Measurements from ENCODE around the gene KAZN. TPM values are rescaled to one million over a fixed set of nuclear protein-coding genes. Genes with fewer than 3 reads are reported as not detected.

Gene KAZN
- total and polyA plus RNA-seq, 12 donors = 1.1 to 6.5 (median 1.9) TPM

- Histone ChIP-seq H3K27me3 (no peaks in the 10 kb centered on the region), H3K4me1 (peaks cover 0 to 8% (median 0%) of the 10 kb centered on the region in 9 donors), H3K27ac (no peak overlapping the region), H3K9me3 (no peaks in the 10 kb centered on the region), H3K4me3 (no peak overlapping the region), H3K36me3 (no peaks in the 10 kb centered on the region)
- ATAC-seq (peak in 7 of 8 donors; percentile 28 to 70 (median 60)), DNase-seq (peak; percentile 23 to 33)
- TF ChIP-seq, protein P1, sequence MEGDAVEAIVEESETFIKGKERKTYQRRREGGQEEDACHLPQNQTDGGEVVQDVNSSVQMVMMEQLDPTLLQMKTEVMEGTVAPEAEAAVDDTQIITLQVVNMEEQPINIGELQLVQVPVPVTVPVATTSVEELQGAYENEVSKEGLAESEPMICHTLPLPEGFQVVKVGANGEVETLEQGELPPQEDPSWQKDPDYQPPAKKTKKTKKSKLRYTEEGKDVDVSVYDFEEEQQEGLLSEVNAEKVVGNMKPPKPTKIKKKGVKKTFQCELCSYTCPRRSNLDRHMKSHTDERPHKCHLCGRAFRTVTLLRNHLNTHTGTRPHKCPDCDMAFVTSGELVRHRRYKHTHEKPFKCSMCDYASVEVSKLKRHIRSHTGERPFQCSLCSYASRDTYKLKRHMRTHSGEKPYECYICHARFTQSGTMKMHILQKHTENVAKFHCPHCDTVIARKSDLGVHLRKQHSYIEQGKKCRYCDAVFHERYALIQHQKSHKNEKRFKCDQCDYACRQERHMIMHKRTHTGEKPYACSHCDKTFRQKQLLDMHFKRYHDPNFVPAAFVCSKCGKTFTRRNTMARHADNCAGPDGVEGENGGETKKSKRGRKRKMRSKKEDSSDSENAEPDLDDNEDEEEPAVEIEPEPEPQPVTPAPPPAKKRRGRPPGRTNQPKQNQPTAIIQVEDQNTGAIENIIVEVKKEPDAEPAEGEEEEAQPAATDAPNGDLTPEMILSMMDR (IDR thresholded peaks at IDR 0.05) = no peak
- 56 to 63% methylated on average over 6 of the region's 6 CpGs for WGBS, 2 donors
- intact Hi-C loops (cut with DNase I) = loop anchor here in 6 of 10 donors (2.0 to 10.0 kb wide), 7 partner anchors 101 to 913 kb away; no protein-coding TSS in a partner anchor
Observed at GRCh38 chr1:15028102-15028501, 429.6 kb downstream of the KAZN start.

DNA sequence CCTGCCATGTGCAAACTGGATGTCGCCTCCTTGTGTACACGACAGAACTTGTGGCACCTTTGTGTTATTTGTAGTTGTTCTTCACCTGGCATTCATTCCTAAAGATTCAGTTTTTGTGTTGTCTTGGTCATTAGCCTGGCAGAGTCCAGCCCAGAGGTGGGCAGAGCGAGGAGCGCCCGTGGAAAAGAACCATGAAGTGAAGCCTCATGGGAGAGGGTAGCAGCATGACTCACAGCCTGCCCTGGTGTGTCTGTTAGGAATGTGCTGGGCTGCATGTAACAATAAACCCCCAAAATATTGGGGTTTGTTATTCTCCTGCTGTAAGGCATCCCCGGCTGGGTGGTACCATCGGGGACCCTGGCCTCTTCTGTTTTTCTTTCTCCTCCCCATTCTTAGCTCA is 430.1 kb downstream of the KAZN start:
- H3K4me3 ChIP-seq = no peak overlapping the region
- no peaks in the 10 kb centered on the region for H3K36me3 ChIP-seq
- TF ChIP-seq, protein P1 (IDR thresholded peaks at IDR 0.05) = no peak
- H3K4me1 ChIP-seq = peaks cover 0 to 7% (median 0%) of the 10 kb centered on the region in 9 donors
- no peaks in the 10 kb centered on the region for H3K9me3 ChIP-seq
- ATAC-seq = no peak
- no peak overlapping the region for H3K27ac ChIP-seq
- no peaks in the 10 kb centered on the region for H3K27me3 ChIP-seq
- intact Hi-C loops (cut with DNase I) = loop anchor here in 6 of 10 donors (2.0 to 10.0 kb wide), 7 partner anchors 101 to 914 kb away; no protein-coding TSS in a partner anchor
- no peak for DNase-seq
- 95 to 96% methylated on average over 7 of the region's 7 CpGs for WGBS, 2 donors

- H3K9me3 ChIP-seq = no peaks in the 10 kb centered on the region
- H3K4me3 ChIP-seq = no peak overlapping the region
- TF ChIP-seq, protein P1 (IDR thresholded peaks at IDR 0.05) = no peak
- intact Hi-C loops (cut with DNase I) = loop anchor here in 6 of 10 donors (2.0 to 10.0 kb wide), 7 partner anchors 102 to 914 kb away; no protein-coding TSS in a partner anchor
- H3K36me3 ChIP-seq = no peaks in the 10 kb centered on the region
- ATAC-seq (no peak), DNase-seq (no peak)
- WGBS, 2 donors = 96 to 99% methylated on average over 6 of the region's 6 CpGs
- H3K27me3 ChIP-seq = no peaks in the 10 kb centered on the region
- no peak overlapping the region for H3K27ac ChIP-seq
- peaks cover 0 to 7% (median 0%) of the 10 kb centered on the region in 9 donors for H3K4me1 ChIP-seq
Observed at GRCh38 chr1:15029036-15029435, 430.6 kb downstream of the KAZN start.

GRCh38 chr1:15029786-15030185 is 431.3 kb downstream of the KAZN start:
- 84 to 91% methylated on average over 8 of the region's 8 CpGs for WGBS, 2 donors
- Histone ChIP-seq H3K9me3 (no peaks in the 10 kb centered on the region), H3K36me3 (no peaks in the 10 kb centered on the region), H3K27me3 (no peaks in the 10 kb centered on the region), H3K4me1 (peaks cover 0 to 7% (median 0%) of the 10 kb centered on the region in 9 donors), H3K27ac (no peak overlapping the region), H3K4me3 (no peak overlapping the region)
- TF ChIP-seq, protein P1 (IDR thresholded peaks at IDR 0.05) = no peak
- ATAC-seq (no peak), DNase-seq (no peak)
- intact Hi-C loops (cut with DNase I) = loop anchor here in 6 of 10 donors (2.0 to 10.0 kb wide), 7 partner anchors 102 to 915 kb away; no protein-coding TSS in a partner anchor
